SKM-1 (cell line): ENCODE data around the gene SDC1.

Experiments
- DNase-seq: peaks from one replicate; lab custom pipeline; 2025; ENCODE audit not compliant: unreplicated experiment; lab: John Stamatoyannopoulos, UW

SDC1 gene

GRCh38 chr2:20153131-20153851 lies 71.6 kb downstream of the SDC1 start:
- no peak for DNase-seq

DNA sequence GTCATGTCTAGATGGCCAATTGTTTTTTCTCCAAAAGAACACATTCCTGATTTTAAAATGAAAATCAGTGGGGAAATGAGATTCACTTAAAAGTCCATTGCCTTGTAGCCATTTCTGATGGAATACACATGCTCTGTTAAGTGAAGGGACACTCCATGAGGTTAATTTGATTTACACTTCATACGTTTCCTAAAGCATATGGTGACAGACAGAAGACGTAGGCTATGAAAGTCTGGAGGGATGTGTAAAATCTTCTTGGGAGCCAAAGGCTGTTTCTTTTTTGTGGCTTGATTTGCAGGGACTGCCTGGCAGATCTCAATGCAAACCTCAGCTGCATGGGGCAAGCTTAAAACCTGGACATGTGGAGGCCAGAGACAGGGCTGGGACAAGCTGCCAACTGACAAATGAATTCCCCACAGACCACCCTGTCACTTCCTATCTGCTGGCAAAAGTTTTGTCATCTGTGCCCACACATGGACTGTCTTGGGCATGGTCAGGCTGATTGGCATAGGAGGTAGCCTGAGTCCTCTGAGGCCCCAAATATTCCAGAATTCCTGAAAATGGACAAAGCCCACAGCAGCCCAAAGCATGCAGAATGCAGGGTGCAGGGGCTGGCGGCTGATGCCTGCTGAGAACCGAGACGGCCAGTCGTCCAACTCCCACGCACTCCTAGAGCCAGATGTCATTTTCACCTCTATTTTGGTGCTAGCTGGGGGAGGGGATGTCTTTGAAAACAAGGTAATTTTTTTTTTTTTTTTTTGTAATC lies 73.9 kb downstream of the SDC1 start:
- DNase-seq: no peak
